ENCODE measurements around the gene MAN2A1. TPM values are rescaled to one million over a fixed set of nuclear protein-coding genes. Genes with fewer than 3 reads are reported as not detected.

MAN2A1 gene
- total and polyA plus RNA-seq, 12 donors = 11.7 to 123 (median 83.2) TPM

DNA sequence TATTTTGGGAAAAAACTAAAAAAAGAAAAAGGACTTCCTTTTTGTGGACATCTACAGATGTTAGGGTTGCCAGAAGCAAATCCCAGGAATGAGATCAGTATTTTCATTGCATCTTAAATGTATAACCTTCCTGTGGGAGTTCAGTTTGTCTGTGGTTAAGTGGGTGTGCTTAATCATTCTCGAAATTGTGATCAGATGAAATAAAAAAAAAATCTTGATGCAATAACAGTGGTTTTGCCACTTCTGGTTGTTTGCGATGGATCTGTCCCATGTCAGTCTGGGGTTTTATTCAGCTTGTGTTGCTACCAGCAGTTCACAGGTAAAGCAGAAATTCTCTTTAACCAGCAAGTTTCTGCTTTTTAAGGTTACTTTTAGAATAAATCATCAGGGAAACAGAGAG is 179.0 kb downstream of the MAN2A1 start:
- 73 to 81% (median 76%) methylated on average over 2 of the region's 2 CpGs for WGBS, 4 donors
- peaks cover 10 to 16% of the 10 kb centered on the region in 2 donors for H3K4me1 ChIP-seq (replicated peaks in 1 of 2)
- no peaks in the 10 kb centered on the region for H3K36me3 ChIP-seq (replicated peaks in 1 of 2)
- H3K4me3 ChIP-seq = no peak overlapping the region
- H3K27me3 ChIP-seq = no peaks in the 10 kb centered on the region
- no peak for DNase-seq
- no peak for TF ChIP-seq POLR2A (IDR thresholded peaks at IDR 0.05)
- TF ChIP-seq, protein P1, sequence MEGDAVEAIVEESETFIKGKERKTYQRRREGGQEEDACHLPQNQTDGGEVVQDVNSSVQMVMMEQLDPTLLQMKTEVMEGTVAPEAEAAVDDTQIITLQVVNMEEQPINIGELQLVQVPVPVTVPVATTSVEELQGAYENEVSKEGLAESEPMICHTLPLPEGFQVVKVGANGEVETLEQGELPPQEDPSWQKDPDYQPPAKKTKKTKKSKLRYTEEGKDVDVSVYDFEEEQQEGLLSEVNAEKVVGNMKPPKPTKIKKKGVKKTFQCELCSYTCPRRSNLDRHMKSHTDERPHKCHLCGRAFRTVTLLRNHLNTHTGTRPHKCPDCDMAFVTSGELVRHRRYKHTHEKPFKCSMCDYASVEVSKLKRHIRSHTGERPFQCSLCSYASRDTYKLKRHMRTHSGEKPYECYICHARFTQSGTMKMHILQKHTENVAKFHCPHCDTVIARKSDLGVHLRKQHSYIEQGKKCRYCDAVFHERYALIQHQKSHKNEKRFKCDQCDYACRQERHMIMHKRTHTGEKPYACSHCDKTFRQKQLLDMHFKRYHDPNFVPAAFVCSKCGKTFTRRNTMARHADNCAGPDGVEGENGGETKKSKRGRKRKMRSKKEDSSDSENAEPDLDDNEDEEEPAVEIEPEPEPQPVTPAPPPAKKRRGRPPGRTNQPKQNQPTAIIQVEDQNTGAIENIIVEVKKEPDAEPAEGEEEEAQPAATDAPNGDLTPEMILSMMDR (IDR thresholded peaks at IDR 0.05) = no peak
- intact Hi-C loops (cut with DNase I) = loop anchor here in 1 of 2 donors (10.0 kb wide), 1 partner anchor 174 kb away; no protein-coding TSS in a partner anchor
- no peaks in the 10 kb centered on the region for H3K9me3 ChIP-seq (replicated peaks in 1 of 3)
- H3K27ac ChIP-seq = no peak overlapping the region

DNA sequence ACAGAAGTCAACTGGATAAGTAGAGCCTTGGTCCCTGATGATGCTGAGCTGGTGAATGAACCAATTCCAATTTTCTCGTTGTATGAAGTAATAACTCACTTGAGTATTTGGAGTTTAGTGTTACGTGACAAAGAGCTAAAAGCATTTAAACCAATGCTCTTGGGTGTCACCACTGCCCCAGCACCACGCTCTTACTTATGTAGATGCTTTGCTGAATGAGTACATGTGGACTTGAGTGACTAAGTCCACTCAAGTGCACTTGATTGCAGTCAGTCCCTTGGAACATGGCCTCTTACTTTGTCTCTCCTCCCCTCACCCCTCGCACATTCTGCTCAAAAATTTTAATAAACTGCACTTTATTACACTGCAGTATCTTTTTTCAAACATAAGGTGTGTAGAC is 184.0 kb downstream of the MAN2A1 start:
- WGBS, 4 donors = 92 to 97% (median 95%) methylated on average over 4 of the region's 4 CpGs
- intact Hi-C loops (cut with DNase I) = no loop called here
- H3K27me3 ChIP-seq = no peaks in the 10 kb centered on the region
- H3K27ac ChIP-seq = no peak overlapping the region
- DNase-seq = no peak
- no peak overlapping the region for H3K4me3 ChIP-seq
- TF ChIP-seq, protein P1 (IDR thresholded peaks at IDR 0.05) = no peak
- no peak for TF ChIP-seq POLR2A (IDR thresholded peaks at IDR 0.05)
- H3K36me3 ChIP-seq (replicated peaks in 1 of 2) = no peaks in the 10 kb centered on the region
- H3K4me1 ChIP-seq (replicated peaks in 1 of 2) = no peaks in the 10 kb centered on the region
- H3K9me3 ChIP-seq (replicated peaks in 1 of 3) = no peaks in the 10 kb centered on the region

DNA sequence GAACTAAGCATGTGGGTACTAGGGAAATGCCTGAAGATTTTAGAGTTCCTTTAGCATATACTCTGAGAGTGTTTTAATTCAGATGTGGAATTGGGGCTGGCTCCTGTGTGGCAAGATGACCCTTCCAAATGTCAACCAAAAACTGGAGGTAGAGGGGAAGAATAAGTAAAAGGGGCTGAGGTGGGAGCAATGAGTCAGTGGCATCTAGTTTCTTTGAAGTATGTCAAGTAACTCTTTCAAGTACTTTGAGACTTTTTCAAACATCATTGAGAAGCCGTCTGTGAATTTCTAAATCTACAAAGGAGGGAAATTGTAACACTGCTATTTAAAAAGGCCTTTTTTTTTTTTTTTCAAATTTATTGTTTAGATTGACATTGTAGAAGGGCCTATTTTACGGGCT is 184.4 kb downstream of the MAN2A1 start:
- Histone ChIP-seq H3K36me3 (replicated peaks in 1 of 2) (no peaks in the 10 kb centered on the region), H3K27me3 (no peaks in the 10 kb centered on the region), H3K4me1 (replicated peaks in 1 of 2) (no peaks in the 10 kb centered on the region), H3K27ac (no peak overlapping the region), H3K4me3 (no peak overlapping the region), H3K9me3 (replicated peaks in 1 of 3) (no peaks in the 10 kb centered on the region)
- DNase-seq = no peak
- intact Hi-C loops (cut with DNase I) = no loop called here
- no peak for TF ChIP-seq POLR2A (IDR thresholded peaks at IDR 0.05)
- TF ChIP-seq, protein P1 (IDR thresholded peaks at IDR 0.05) = no peak
- 93 to 98% (median 95%) methylated on average over 2 of the region's 2 CpGs for WGBS, 4 donors

DNA sequence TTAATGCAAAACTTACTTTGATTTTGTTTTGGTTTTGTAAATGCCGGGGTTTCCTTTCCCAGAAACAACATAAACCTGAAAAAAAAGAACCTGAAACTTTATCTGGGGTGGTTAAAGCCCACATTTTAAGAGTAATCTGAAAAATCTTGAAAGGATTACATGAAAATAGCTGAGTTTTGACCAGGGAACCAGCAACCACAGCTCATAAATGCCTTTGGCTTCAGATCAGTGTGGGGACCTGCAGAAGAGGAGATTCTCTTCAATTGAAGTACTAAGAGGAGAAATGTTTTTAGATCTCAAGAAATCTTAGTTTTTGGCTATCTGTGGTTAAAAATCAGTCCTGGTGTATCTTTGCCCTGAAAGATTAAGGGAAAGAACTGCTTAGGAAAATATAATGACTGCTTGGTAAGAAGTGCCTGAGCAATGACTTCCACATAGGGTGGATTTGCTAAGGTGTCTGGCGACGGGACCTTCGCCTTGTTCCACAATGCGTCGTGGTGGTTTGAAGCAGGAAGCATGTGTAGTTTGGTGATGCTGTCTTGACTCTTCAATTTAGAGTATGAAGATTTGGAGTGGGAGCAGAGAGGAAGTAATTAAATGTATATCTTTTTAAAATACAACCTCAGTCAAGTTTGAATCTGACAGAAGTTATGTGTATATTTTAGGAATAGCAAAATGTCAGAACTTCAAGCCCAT is 186.5 kb downstream of the MAN2A1 start:
- TF ChIP-seq, protein P1 (IDR thresholded peaks at IDR 0.05) = no peak
- no peak for TF ChIP-seq POLR2A (IDR thresholded peaks at IDR 0.05)
- H3K4me3 ChIP-seq = no peak overlapping the region
- DNase-seq = no peak
- no peaks in the 10 kb centered on the region for H3K9me3 ChIP-seq (replicated peaks in 1 of 3)
- WGBS, 4 donors = 80 to 84% (median 83%) methylated on average over 6 of the region's 6 CpGs
- intact Hi-C loops (cut with DNase I) = no loop called here
- H3K27ac ChIP-seq = no peak overlapping the region
- H3K4me1 ChIP-seq (replicated peaks in 1 of 2) = no peaks in the 10 kb centered on the region
- H3K36me3 ChIP-seq (replicated peaks in 1 of 2) = no peaks in the 10 kb centered on the region
- no peaks in the 10 kb centered on the region for H3K27me3 ChIP-seq

Data from adrenal gland (tissue), 12 donors.